ENCODE data around the gene SNED1.

The SNED1 gene

GRCh38 chr2:240960309-240960970 lies 38.0 kb upstream of the SNED1 start:
- DNase-seq, result no peak

GRCh38 chr2:240960971-240961876 lies 37.2 kb upstream of the SNED1 start:
- DNase-seq, result no peak

DNA sequence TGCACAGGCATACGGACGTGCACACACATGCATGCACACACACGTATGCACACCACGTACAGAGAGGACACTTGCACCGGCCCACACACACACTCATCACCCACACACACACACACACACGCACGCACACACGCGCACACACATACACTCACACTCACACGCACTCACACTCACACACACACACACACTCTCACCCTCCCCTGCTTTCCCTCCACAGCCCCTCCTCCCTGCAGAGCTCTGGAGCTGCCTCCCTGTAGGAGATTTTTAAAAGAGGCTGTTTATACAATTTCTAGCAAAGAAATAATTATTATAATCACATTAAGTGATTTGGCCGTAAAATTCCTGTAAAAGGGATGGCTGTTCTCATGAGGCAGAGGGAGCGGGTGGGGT lies 36.5 kb upstream of the SNED1 start:
- DNase-seq, result no peak

DNA sequence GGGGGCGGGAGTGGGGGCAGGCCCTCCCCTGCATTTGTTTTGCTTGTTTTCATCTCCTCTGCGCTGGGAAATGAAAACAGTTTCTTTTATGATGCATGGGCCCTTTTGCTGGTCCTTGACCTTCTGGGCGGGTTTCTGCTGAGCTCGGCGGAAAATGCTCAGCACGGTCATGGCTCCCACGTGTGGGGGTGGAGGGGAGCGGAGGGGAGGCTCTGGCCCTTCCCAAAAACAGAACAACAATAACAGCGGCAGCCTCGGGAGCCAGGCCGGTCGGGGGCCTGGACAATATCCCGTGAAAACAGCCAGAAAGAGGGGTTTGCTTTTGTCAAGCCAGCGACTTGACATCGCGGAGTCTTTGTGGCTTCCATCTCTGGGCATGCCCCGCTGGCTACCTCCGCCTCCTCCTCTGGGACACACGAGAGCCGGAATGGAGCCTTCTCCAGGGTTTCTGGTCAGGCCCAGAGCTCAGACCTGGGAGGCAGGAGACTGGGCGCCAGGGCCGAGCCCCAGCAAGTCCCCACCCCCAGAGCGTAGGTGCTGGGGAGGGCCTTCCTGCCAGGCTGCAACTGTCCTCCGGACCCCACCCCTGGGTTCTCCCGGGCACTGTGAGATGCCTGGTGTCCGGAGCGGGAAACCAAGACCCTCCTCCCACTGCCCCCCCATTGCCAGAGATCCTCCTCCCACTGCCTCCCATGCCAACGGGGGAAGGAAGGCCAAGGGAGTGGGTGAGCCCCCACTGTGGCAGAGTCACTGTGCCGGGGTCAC lies 35.9 kb upstream of the SNED1 start:
- DNase-seq, result no peak

GRCh38 chr2:240963065-240963867 lies 35.2 kb upstream of the SNED1 start:
- DNase-seq, result no peak

DNA sequence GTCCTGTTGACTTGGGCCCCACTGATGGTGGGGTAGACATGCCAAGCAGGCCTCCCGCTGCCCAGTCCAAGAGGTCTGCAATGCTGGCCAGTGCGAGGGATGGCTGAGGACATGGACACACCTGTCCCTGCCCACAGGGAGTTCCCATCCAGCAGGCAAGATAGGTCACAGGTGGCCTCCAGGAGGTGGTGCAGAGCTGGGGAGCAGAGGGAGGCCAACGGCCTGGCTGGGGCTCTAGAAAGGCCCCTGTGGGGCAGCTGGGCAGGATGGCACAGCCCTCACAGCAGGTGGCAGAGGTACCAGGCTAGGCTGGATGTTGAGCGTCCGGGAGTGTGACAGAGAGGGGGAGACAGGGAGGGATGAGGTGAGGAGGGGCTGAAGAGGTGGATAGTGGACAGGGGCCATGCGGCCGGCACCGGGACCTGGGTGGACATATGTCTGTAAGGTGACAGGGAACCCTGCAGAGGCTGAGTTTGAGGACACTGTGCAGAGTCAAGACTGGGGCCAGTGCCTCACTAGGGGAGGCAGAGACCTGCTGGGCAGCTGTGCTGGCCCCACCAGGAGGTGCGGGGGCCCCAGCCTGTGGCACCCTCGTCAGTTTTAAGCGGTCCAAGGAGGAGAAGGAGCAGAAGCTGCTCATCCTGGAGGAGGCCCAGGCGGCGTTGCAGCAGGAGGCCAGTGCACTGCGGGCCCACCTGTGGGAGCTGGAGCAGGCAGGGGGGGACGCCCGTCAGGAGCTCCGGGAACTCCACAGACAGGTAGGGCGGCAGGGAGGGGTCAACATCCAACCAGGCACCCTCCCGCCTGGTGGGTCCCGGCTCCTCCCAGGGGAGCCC lies 34.3 kb upstream of the SNED1 start:
- DNase-seq, result no peak

DNA sequence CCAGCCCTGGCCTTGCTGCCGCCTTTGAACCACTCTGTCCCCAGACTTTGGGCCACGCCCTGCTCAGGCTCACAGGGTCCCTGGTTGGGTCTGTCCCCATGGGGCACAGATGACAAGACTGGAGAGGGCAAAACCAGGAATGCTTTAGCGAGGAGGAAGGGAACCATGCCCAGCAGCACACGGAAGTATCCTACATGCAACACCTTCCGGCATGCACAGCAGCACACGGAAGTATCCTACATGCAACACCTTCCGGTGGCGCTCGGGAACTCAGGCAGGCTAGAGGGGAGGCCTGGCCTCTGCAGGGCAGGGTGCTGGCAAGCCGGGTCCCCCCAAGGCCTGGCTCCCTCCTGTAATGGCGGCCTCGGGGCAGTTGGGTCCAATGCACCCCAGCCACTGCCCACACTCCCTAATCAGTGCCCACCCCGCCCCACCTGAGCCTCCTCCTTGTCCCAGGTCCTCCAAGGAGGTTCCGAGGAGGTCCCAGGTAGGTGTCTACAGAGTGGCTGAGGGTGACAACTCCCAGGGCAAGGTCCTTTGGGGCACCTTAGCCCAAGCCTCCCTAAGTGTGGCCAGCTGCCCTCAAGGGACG lies 33.6 kb upstream of the SNED1 start:
- no peak for DNase-seq

DNA sequence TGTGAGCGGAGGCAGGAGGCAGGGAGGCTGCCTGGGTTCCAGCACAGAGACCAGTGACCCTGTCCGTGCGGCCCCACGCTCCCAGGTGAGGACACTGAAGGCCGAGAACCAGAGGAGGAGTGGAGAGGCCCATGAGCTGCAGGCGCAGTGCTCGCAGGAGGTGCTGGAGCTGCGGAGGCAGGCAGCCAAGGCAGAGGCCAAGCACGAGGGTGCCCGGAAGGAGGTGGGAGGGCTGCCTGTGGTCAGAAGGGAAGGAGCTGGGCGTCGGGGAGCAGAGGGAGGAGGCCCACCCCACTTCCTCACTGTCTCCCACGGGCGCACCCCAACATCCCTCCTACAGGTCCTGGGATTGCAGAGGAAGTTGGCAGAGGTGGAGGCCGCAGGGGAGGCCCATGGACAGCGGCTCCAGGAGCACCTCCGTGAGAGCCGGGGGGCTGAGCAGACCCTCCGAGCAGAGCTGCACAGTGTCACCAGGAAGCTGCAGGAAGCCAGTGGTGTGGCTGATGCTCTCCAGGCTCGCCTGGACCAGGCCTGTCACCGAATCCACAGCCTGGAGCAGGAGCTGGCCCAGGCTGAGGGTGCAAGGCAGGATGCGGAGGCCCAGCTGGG lies 33.0 kb upstream of the SNED1 start:
- DNase-seq, result no peak

DNA sequence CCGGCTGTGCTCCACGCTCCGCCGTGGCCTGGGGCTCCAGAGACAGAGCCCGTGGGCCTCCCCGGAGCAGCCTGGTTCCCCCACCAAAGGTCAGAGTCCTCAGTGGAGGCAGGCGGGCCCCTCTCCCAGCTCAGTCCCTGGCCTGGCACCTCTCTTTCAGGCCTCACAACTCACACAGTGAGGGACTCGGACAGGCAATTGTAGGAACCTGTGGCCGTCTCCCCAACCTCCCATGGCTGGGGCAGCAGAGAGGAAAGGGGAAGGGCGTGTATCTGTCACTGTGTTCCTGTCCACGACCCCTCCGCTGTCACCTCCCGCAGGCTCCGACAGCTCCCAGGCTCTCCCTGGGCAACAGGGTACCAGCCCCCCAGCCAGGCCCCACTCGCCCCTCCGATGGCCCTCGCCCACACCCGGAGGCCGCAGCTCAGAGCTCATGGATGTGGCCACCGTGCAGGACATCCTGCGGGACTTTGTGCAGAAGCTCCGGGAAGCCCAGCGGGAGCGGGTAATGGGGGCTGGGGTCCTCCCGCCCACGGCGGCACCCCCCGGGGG lies 32.4 kb upstream of the SNED1 start:
- no peak for DNase-seq

- no peak for DNase-seq
These were observed 31.9 kb upstream of the SNED1 start for GRCh38 chr2:240966457-240966905.

DNA sequence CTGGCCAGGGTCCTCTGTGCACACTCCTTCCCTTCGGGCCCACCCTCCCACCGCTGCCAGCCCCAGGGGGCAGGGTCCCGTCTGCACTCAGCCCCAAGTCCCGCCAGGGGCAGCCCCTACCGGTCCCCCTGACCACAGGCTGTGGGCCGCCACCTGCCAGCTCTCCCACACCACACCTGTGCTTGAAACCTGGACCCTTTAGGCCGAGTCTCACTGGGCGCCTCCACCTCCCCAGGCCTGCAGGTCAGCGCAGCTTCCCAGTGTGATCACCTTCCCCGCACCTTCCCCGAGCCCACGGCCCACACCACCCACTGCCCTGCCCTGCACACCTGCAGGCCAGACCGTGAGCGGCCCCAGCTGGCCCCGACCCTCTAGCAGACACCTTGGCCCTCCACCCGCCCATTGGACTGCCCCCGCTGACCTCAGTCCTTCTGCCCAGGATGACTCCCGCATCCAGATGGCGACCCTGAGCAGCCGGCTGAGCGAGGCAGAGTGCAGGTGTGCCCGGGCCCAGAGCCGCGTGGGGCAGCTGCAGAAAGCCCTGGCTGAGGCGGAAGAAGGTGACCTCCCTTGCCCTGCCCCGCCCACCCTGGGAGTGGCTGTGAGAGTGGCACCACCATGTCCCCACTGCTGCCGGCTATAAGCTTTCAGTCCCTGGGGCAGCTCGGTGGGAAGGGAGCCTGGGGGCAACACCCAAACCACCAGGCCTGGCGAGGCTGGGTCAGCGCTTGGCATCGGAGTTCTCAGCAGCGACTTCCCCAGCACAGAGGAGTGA lies 31.3 kb upstream of the SNED1 start:
- DNase-seq, result no peak

DNA sequence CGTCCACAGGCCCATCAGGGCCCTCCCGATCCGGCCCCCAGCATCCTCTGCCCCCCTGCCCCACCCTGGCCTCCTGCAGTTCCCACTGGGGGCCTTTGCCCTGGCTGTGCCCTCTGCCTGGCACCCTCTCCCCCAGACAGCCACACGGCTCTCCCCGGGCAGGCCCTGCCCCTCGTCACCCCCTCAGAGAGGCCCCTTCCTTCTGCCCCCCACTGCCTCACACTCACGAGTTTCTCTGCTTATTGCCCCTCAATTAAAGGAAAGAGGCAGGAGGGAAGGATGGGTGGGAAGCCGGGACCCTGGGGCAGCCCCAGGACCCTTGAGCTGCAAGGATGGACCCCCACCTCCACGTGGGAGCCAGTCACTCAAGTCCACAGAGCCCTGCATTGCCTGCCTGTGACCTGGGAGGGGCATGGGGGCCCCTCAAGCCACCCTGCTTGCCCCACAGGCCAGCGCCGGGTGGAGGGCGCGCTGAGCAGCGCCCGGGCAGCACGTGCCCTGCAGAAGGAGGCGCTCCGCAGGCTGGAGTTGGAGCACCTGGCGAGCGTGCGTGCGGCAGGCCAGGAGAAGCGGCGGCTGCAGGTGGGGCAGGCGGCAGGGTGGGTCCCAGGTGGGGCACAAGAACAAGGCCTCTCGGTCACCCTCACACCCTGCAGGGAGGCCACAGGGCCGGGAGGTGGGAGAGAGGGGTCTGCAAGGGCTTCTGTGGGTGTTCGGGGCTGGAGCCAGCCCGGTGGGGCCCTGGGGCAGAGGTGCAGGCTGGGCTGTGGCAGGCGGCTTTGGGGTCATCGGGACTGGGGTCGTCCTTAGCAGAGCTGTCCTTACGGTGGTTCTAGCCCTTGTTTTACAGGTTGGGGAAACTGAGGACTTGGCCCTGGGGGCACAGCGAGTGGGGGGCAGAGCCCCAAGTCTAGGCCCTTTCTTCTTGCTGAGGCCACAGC lies 30.5 kb upstream of the SNED1 start:
- no peak for DNase-seq

- no peak for DNase-seq
These were observed 29.4 kb upstream of the SNED1 start for GRCh38 chr2:240968731-240969624.

DNA sequence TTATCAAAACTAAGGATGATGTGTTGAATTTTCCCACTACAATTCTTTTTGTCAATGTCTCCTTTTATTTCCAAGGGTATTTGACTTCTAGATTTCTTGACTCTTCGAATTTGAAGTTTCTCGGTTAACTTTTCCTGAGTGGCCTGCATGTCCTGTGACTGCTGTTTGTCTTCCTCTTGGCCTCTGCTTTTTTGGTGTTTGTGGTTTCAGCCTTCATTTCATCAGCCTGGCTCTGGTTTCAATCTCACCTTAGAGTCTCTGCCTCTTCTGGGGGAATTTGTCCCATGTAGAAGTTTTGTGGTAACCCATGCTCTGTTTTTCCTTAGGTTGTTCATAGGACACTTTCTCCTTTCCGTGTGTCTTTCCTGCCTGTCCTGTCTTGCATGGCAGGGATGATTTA lies 28.3 kb upstream of the SNED1 start:
- DNase-seq, result no peak

GRCh38 chr2:240970816-240971215 lies 27.6 kb upstream of the SNED1 start:
- DNase-seq, result no peak

GRCh38 chr2:240972201-240972600 lies 26.2 kb upstream of the SNED1 start:
- DNase-seq, result no peak
